EH (cell line): ENCODE results near the gene NFIA.

ENCODE experiments used
- DNase-seq: peaks from one replicate; pipeline ENCODE4 v3.0.0-alpha.2; 2015; ENCODE audit warnings: low read depth

NFIA gene

DNA sequence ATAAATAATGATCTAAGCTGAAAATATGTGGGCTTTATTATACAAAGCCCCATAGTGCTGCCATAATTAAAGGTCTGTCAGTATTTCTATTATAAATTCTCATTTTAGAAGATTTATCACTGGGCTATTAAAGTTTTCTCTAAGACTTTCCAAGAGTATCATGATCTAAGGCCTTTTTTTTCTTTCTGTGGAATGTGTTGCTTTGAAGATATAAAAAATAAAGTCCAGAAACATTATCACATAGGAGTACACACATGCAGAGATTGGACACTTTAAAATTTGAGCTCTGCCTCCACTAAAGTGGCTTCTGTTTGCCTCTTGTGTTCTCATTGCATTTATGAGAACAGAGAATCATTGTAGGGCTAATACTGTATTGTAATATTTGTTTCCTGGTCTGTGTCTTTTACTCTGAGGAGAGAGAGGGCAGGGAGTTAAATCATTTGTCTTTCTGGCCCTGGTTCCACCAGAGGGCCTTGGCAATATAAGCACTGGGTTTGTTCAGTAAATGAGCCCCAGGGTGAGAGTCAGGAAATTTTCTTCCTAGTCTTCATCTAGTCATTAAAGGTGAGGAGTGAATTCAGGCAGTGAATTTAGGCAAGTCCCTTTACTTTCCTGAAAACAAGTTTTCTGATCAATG lies 70.2 kb downstream of the NFIA start:
- no peak for DNase-seq

- no peak for DNase-seq
Measured at GRCh38 chr1:61156576-61157467, 74.5 kb downstream of the NFIA start.

DNA sequence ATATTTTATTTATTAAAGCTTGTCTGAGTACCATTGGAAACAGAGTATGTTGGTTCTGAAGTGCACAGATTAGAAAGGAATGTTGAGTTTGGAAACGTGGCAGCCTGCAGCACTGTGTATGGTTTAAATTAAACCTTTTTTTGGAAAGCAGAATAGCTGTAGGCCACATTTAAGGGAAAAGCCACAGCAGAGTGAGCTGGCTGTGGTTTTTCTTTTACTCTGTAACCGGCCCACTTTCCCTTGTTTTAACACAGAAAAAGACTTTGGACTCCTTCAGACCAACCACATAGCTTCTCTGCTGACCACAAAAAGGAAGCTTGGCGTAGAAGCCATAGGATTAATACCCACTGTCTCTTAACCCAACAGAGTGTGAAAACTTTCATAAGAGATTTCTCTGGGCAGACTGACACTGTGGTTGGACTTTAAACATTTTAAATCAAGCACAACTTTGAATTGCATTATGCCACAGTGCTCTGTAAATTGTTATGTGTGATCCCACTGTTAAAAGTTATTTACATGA lies 75.2 kb downstream of the NFIA start:
- peak; percentile 86 for DNase-seq

- DNase-seq = no peak
Measured at GRCh38 chr1:61158591-61158990, 76.2 kb downstream of the NFIA start.

DNA sequence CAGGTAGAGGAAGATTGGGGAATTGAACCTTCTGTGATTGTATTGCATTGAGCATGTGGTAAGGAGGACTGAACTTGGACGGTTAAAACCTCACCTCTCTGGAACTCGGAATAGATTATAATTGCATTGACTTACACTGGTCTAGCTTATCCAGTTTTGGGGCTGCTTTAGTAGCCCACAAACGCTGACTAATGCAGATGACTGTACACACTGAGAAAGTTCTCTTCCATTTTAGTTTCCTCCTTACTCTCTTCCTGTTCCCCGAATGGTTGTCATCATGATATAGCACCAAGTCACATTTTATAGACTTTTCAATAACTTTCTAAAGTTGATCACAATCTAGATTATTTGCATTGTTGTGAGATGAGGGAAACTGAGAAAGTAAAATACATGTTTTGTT lies 78.2 kb downstream of the NFIA start:
- DNase-seq = no peak

DNA sequence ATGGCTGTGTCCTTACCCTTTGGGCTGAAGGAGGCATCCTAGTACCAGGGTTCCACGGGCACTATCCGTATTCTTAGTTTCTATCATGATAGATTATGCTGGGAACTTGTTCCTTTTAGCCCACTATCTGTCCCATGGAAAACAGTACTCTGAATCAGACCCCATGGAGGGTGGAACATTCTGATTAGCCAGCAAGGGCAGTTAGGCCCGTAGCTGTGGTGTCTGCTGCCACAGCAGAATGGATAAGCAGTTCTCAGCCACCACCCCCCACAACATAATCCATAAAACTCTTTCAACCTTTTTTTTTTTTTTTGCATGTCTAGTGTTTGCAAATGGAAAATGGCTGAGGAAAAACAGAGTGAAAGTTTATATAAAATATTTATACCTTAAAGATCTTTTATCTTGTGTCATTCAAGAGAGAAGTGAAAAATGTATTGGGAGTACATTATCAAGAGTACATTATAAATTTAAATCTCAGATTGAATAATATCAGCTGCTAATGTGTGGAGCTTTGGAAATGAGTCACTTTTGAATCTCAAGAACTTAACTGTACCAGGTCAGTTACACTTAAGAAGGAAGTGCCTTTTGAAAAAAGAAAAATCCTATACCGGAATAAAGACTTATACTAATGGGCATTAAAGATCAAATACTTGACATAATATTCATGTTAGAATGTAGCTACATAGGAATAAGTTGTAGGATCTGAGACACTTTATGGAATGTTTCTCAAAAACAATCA lies 80.3 kb downstream of the NFIA start:
- DNase-seq = peak; percentile 13

DNA sequence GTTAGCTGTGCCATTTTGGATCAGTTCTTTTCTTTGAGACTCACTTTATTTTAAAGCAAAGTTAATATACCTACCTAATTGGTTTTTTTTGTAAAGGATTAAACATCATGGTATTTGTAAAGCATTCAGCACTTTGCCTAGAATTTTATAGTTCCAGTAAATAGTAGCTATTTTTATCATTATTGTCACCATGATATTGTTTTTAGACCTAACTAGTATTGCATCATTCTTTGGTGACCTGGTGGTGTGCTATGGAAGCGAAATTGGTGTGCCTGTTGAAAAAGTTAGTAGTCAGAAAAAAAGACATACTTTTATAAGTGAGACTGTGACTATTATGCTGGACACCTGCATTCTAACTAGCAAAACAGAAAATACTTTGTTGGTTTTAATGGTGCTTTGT lies 81.0 kb downstream of the NFIA start:
- DNase-seq = no peak

- no peak for DNase-seq
Measured at GRCh38 chr1:61165402-61165801, 83.0 kb downstream of the NFIA start.

- DNase-seq = no peak
Measured at GRCh38 chr1:61167309-61167708, 84.9 kb downstream of the NFIA start.

GRCh38 chr1:61169045-61169444 lies 86.7 kb downstream of the NFIA start:
- no peak for DNase-seq

DNA sequence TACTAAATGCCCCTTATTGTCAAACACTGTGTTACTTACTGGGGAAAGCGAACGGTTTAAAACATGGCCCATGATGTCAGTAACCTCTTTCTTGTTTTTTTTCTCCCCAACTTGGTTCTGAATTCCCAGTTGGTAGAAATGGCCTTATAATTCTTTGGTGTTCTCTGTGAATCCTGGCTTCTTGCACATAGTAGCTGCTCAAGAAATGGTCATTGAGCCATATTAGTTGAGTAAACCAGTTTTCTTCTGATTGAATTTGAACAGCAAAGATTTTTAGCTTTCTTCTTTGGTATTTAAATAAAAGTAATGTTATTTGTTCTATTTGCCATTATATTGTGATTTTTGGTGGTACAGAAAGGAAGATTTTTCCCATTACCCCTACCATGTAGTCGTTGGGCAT lies 87.3 kb downstream of the NFIA start:
- no peak for DNase-seq

DNA sequence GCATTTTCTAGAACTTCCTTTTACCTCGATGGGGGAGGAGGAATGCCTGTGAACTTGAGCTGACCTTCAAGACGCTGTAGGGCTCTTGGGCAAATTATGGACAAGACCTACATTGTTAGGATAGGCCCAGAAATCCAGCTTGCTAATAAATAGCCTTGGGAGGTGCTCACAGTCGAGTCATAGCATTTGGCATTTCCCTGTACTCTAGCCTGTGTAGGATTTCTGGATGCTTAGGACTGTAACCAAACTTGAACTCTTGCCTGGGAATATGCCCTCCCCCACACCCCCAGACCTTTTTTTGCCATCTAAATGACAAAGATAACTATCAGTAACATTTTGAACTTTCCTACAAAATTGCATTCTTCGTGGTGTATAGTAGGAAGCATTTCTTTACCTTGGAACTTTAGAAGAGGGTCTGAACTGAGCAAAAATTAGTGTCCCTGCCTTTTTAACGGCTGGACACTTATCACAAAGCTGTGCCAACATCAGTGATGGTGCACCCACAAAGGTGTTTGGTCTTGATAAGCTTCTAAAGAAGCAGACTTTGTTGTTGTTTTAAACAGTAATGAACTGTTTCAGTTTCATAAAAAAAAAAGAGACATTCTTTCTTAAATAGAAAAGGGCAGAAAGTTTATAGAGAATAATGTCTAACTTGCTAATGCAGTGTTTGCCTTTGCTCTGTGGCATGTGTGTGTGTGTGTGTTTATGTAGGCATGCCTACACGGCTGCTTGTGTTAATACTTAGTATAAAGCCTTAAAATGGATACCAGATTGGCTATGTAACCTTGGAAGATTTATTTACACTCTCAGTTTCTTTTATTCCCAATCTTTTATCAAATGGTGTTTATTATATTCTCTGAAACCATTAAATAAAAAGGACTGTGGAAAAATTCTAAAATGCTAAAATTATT lies 88.2 kb downstream of the NFIA start:
- peak; percentile 72 for DNase-seq

DNA sequence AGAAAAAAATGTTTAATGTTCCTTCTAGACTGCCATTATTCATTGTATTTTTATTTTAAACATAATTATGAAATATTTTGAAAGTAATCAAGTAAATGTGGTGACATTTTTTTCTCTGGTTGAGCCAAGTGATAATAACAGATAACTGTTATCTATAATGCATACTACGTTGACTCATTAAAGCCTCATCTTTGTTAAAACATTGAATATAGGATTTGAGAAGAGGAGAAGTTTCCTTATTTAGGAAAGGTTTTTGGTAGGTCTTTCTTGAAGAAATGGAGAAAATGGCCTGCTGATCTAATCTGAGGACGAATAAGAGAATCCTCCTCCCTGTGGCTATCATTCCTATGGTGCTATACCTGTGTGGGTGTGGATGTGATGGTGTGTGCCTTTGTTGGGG lies 89.0 kb downstream of the NFIA start:
- no peak for DNase-seq

GRCh38 chr1:61171974-61172373 lies 89.6 kb downstream of the NFIA start:
- no peak for DNase-seq

DNA sequence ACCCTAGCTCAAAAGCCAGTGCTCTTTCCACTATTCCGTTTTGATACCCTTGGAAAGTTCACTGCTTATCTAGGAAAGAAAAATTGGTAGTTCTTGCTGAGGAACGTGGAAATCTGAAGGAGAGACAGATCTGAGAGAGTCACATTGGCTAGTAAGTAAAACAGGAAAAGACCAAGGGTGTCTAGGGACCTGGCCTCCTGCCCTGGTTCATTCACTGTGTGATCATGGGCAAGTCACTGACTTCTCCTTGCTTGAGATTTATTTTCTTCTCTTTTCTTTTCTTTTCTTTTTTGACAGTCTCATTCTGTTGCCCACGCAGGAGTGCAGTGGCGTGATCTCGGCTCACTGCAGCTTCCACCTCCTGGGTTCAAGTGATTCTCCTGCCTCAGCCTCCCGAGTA lies 90.8 kb downstream of the NFIA start:
- DNase-seq = no peak

GRCh38 chr1:61174060-61174795 lies 91.9 kb downstream of the NFIA start:
- DNase-seq = no peak

DNA sequence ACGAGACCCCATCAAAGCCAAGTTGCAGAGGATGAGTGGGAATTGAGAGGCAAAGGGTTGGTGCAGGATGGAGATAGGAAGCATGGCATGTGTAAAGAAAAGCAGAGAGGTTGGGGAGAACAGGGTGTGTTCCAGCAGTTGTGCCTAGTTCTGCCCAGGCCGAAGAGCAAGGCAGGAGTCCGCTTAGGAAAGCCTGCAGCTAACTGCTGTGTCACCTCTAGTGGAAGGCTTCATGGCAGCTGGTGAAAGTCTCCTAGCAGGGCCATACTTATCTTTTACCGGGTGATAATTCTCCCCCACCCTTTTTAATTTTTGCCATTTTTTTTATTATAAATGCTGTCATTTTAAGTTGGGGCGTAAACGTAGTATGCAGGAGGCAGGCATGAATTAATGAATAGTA lies 93.6 kb downstream of the NFIA start:
- DNase-seq = no peak

GRCh38 chr1:61181067-61182038 lies 99.0 kb downstream of the NFIA start:
- no peak for DNase-seq

GRCh38 chr1:61182049-61182448 lies 99.7 kb downstream of the NFIA start:
- peak; percentile 80 for DNase-seq

GRCh38 chr1:61182480-61182879 lies 100.1 kb downstream of the NFIA start:
- DNase-seq = no peak
